ENCODE data around the gene VPS13A.

VPS13A gene

GRCh38 chr9:77457916-77458592 is 280.7 kb downstream of the VPS13A start:
- DNase-seq (ENCODE audit: low read depth) = peak; percentile 43

GRCh38 chr9:77460938-77461337 is 283.6 kb downstream of the VPS13A start:
- no peak for DNase-seq (ENCODE audit: low read depth)

GRCh38 chr9:77462066-77462465 is 284.7 kb downstream of the VPS13A start:
- DNase-seq (ENCODE audit: low read depth) = no peak

GRCh38 chr9:77463151-77463550 is 285.8 kb downstream of the VPS13A start:
- no peak for DNase-seq (ENCODE audit: low read depth)

- no peak for DNase-seq (ENCODE audit: low read depth)
Measured at GRCh38 chr9:77464661-77465060, 287.3 kb downstream of the VPS13A start.

- DNase-seq (ENCODE audit: low read depth) = no peak
Measured at GRCh38 chr9:77469515-77470231, 292.3 kb downstream of the VPS13A start.
